Central memory CD4-positive, alpha-beta T cell (primary cell): ENCODE measurements around the gene ZG16B.

Experiments
- DNase-seq: peaks from one replicate; pipeline ENCODE4 v3.0.0; 2022

The ZG16B gene

GRCh38 chr16:2871926-2872325, 41.8 kb downstream of the ZG16B start:
- DNase-seq = no peak

- no peak for DNase-seq
Observed at GRCh38 chr16:2874032-2874911, 44.2 kb downstream of the ZG16B start.

- DNase-seq = peak; percentile 54
Observed at GRCh38 chr16:2874912-2875362, 44.8 kb downstream of the ZG16B start.

GRCh38 chr16:2879854-2880508, 49.9 kb downstream of the ZG16B start:
- no peak for DNase-seq
